IPS DF 19.7 (cell line): ENCODE measurements around the gene NDUFA3.

ENCODE experiments used
- DNase-seq: peaks from one replicate; pipeline ENCODE4 v3.0.0-alpha.2; 2013; ENCODE audit warnings: low read depth, low spot score

The NDUFA3 gene

GRCh38 chr19:54107876-54108490, 5.3 kb downstream of the NDUFA3 start:
- DNase-seq = no peak

- DNase-seq = no peak
These were observed 5.8 kb downstream of the NDUFA3 start for GRCh38 chr19:54108496-54108895.

- no peak for DNase-seq
These were observed 7.0 kb downstream of the NDUFA3 start for GRCh38 chr19:54109651-54110050.

GRCh38 chr19:54114340-54115108, 11.9 kb downstream of the NDUFA3 start:
- no peak for DNase-seq

GRCh38 chr19:54115109-54116063, 12.7 kb downstream of the NDUFA3 start, which contains the start of the genes PRPF31 and TFPT:
Gene PRPF31, plus strand, starts transcription at chr19:54115754. Its CDS starts 2,525 bp downstream, at chr19:54118279.
Gene TFPT, minus strand, starts transcription at chr19:54115657. Its CDS starts 388 bp downstream, at chr19:54115269.
- peak; percentile 96 for DNase-seq

GRCh38 chr19:54121259-54121658, 18.6 kb downstream of the NDUFA3 start:
- DNase-seq = no peak

GRCh38 chr19:54123682-54124081, 21.0 kb downstream of the NDUFA3 start:
- no peak for DNase-seq

GRCh38 chr19:54124393-54124792, 21.7 kb downstream of the NDUFA3 start:
- DNase-seq = no peak

- DNase-seq = no peak
These were observed 23.1 kb downstream of the NDUFA3 start for GRCh38 chr19:54125713-54126112.

GRCh38 chr19:54127688-54128440, 25.2 kb downstream of the NDUFA3 start:
- DNase-seq = no peak

GRCh38 chr19:54128441-54128725, 25.7 kb downstream of the NDUFA3 start:
- DNase-seq = no peak

- DNase-seq = no peak
These were observed 26.4 kb downstream of the NDUFA3 start for GRCh38 chr19:54128796-54129616.

- no peak for DNase-seq
These were observed 27.0 kb downstream of the NDUFA3 start for GRCh38 chr19:54129617-54129996.

GRCh38 chr19:54133312-54133956, 30.8 kb downstream of the NDUFA3 start:
- no peak for DNase-seq

GRCh38 chr19:54133957-54134590, 31.4 kb downstream of the NDUFA3 start:
- DNase-seq = no peak

GRCh38 chr19:54136086-54136863, 33.6 kb downstream of the NDUFA3 start:
- DNase-seq = no peak

GRCh38 chr19:54136864-54137698, 34.4 kb downstream of the NDUFA3 start:
- peak; percentile 98 for DNase-seq
